Stimulated activated CD8-positive, alpha-beta memory T cell treated with anti-CD3 and anti-CD28 coated beads, Interleukin-4, amount 100 ng/mL, for 48 hours (primary cell): ENCODE data around the gene HOXB4.

Experiments
- DNase-seq: peaks from one replicate; pipeline ENCODE4 v3.0.0-alpha.2; 2020

Gene HOXB4

DNA sequence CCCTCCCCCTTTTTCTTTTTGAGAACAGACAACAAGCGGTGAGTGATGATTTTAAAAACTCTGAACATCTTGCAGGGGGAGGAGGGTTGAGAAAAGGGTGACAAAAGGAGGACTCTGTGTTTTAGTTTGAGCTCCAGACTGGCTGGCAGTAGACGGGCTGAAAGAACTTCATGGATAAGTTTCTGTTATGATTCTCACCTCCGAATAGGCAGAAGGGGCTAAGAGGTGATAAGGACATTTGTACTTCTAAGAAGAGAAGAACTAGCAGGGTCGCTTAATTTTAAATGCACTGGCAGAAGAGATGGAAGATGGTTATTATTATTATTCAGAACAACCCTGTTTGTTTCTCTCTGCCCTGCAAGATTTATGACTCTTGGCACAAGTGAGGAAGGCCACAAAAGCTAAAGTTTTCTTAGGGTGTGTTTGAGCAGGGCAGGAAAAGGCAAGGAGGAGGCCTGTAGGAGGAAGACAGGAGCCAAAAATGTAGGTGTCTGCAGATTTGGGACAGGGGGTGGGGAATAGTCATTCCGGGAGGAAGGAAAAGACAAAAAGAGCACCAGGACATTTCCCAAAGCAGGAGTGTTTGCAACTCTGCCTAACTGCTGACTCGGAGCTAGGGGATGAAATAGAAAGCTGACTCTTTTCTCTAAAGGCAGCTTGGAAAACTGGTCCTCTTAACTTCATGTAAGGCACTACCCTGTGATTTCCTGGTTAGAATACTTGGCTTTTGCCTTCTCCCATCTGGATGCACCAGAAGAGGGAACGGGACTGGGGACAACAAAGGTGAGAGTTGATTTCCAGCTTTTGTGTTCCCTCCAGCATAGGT lies 21.4 kb downstream of the HOXB4 start:
- DNase-seq = no peak

DNA sequence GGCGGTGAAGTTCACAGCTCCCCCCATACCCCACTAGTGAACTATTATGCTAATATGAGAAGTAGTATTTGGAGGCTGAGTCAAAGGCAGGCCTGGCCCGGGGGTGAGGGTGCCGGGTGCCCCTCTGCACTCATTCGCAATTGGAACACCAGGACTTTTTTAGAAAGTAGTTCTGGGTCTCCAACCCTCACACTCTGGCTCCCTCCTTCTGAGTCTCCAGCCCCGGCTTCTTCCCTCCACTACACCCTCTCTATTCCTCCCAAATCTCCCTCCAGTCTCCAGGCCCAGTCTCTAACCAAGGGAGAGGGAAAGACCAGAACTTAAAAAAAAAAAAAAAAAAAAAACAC lies 21.9 kb downstream of the HOXB4 start:
- DNase-seq = no peak

DNA sequence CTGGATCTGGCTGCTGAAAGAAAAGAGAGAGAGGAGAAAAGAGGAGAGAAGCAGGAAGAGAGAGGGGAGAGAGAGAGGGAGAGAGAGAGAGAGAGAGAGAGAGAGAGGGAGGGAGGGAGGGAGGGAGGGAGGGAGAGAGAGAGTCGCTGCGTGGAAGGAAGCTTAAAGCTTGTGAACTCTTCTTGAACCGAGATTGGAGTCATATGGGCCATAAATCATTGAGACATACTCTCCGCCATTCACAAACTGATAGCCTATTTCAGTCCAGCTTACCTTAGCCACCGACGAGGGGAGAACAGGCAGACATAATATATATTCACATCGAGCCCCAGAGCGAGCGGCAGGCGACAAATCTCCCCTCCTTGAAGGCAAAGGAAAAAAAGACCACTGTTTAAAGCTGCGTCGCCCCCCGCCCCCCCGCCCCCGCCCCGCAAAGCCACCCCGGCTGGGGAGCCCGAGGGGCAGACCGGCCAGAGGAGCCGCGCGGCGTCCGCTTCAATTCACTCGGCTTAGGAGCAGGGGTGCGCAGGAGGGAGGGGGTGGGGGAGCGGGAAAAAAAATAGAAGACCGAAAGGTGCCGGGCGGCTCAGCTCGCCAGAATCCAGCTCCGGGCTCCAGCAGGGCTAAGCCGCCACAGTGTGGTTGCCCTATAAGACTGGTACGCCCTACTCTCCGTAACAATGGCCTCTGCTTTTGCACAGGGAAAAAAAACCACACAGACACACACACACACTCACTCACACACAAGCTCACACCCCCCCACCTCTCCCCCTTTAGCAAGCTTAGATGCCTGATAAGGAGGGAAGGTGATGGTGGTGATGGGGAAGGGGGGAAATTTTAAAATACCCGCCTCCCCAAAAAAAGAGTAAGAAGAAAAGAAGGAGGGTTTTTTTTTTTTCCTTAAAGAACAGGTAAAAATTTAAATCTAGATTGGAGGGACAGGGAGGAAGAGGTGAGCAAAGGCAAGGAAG lies 22.6 kb downstream of the HOXB4 start:
- DNase-seq = no peak

DNA sequence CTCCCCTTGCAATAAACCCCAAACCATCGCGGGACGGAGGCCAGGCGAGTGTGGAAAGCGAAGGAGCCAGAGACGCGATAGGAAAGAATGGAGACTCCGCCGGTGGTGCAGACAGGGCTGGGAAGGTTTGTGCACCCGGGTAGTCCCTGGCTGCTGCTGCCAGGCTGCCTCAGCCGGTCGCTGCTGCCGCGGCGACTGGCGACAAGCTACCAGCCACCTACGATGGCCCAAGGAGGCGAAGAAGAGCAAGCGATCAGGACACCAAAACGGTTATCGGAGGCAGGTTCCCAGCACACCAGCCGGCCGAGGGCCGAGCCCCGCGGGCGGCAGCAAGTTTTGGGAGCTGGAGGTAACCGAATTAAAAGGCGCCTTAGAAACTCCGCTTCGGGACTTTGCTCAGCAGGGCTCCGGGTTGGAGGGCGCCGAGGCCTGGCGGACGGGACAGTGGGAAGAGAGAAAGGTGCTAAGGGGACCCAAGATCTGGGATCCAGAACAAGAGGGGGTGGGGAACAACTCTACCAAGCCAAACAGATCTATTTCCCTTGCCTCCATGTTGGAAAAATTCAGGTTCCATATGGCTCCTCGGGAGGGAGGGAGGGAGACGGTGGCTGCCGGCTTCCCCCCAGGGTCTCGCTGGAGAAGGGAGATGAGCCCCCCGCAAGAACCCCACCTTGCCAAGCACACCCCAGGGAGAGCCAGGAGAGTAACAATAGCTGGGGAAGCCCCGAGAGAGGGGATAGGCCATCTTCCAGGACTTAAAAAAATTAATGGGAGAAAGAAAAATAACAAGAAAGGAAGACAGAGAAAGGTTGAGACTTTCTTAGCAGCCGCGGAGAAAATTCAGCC lies 23.5 kb downstream of the HOXB4 start:
- DNase-seq = no peak

DNA sequence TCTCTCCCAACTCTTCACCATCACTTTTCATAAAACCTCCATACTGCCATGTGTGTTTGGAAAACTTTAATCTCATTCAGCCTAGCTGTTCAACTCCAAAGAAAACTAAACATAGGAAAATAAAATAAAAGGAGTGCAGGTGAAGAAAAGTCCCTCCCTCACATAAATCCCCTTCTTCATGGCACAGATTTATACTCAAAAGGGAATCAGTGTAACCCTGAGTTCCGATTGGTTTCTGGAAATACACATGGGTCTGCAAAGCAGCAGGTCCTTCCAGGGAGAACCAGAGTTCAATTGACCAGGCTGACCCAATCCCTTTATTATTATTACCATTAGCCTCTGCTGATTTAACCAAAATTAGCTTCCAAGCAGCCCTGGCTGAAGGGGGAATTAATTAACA lies 24.3 kb downstream of the HOXB4 start:
- DNase-seq = no peak

DNA sequence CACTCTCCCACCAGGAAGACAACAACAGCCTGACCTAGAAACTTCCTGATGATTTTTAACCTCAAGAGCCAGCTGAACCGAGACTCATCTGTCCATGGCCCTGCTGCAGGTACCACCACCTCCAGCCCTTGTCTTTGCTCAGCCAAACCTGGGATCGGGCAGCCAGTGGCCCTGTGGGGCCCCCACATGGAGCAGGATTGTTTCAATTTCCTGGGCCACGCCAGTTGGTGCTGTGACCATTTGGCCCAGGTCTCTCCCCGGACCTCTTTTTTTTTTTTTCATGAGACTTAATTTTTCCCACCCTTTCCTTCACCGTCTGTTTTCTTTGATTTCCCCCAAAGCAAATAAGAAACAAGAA lies 25.0 kb downstream of the HOXB4 start:
- DNase-seq = no peak

DNA sequence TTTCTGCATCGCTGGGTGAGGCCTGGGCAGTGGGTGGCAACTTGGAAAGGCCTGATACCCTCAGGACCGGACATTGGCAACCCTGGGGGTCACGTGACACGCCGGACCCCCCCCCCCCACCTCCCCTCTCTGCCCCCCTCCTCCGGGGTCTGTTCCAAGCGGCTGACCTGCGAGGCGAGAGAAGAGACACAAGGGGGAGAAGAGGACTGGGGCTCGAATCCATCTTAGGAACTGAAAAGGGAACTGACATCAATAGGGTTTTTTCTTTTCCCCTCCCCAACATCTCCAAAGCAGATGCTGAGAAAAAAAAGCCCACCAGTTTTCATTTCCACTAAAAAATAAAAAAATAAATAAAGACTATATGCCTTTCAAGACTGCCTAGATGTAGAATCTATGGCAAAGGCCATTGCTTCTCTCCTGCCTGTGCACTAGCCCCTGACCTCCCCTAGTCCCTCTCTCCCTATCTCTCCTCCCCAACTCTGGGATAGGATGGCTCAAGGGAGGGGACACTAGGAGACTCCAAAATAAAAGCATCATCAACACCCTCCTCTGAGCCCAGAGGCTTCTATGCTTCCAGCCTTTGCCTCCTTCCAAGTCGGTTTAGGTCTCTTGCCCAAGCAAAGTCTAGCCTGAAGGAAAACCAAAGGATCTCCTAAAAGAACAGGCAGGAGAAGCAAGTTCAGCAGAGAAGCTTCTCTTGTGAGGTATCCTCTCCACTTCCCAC lies 25.5 kb downstream of the HOXB4 start:
- DNase-seq = no peak

DNA sequence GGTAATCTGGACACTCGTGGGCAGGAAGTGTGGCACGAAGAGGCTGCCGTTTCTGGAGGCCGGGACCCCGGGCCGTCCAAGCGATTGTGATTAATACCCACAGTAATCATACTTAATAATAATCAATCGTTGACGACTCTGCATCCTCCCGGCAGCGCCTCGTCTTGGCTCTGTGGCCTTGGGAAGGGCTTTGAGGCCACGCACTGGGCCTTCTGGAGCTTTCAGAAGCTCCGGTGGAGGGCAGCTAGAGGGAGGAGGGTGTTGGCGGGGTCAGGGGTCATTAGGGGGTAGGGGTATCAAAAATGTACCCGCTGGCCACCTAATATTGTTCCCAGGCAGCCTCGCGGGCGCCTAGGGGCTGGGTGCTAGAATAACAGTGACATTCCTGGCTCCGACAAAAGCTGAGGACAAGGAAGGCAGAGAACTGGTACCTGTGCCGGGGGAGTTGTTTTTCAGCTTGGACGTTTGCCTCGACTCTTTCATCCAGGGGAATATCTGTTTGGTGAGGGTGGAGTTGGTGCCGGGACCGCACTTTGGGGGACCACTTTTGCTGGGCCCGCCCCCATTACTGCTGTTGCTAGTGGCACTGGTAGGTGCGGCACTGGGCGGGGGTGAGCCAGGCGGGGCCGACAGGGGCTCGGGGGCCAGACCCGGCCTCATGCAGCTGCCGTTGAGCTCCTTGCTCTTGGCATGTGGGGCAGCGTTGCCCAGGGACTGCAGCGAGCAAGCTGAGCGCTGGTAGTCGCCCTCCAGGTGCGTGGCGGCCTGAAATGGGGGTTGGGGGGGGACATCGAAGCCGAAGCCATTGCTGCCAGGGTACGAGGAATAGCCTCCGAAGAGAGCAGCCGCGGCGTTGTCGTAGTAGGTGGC lies 26.3 kb downstream of the HOXB4 start:
- DNase-seq = no peak

DNA sequence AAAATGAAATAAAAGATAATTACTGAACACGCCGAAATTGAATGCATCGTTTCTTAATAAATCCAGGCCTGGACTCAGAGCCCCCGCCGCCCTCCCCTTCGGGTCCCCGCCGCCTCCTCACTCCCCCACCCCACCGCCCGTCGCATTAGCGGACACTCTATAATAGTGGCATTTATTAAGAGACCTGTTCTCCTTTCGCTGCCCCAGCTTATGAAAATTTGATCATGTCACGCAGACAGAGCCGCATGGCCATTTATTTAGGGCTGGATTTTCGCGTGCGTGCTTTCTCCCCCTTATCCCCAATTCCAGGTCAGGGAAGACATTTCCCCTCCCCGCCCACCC lies 27.0 kb downstream of the HOXB4 start:
- DNase-seq = no peak

DNA sequence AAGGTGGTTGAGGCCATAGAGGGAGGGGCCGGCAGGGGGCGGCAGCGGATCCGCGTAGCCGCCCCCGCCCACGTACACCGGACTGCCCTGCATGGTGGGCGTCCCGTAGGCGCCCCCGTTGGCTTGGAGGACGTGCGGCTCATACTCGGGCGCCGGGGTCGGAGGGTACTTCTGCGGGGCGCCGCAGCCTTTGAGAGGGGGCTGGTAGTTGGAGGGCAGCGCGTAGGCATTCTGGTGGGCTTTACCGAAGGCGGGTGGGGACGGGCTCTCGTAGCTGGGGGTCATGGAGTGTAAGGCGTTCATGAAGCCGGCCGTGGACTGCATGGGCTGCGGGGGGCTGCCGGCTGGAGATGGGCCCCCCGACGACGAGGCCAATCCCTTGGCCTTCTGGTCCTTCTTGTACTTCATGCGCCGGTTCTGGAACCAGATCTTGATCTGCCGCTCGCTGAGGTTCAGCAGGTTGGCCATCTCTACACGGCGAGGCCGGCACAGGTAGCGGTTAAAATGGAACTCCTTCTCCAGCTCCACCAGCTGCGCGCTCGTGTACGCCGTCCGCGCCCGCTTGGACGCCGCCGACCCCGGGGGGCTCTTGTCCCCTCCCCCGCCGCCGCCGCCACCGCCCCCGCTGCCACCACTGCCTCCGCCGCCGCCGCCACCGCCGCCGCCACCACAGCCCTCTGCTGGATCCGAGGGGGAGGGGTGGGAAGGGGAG lies 27.5 kb downstream of the HOXB4 start:
- DNase-seq = no peak

DNA sequence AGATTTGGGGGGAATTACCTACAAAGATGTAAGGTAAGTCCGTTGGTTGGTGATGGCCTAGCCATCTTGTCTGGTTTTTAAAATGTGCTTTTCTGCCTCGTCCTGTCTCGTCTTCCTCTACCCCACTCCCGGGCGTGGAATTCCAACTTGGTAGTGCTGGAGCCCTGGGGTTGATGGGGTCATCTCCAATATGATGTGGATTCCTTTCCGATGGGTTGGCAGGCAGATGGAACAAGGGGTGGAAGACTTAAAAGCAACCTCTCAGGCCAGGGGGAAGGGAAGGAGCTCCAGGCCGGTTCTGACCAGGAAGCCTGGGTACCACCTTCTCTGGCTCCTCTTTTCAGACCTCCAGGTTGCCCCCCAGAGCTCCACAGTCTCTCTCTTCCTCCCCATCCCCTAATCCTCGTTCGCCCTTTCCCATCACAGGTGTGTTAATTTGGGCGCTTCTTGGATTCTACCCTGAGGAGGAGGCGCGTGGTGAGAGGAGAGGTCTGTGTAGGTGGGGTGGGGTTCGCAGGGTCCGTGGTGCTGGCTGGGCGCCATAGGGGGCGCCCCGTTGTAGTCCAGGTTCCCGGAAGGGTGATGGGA lies 28.1 kb downstream of the HOXB4 start:
- DNase-seq = no peak

DNA sequence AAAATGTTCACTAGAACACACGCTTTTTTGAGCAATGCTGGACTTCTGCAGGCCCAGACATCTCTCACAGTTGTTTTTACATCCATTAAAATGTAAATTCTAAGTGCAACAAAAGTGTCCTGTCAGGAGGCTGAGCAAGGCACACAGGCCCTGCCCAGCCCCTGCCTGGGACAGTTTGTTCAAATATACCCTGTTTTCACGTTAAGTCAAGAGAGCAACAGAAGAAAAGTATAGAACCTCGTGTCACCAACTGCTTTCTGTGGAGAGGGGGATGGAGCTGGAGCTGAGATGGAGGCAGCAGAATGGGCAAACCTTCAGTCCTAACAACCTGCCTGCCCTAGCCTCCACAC lies 28.9 kb downstream of the HOXB4 start:
- no peak for DNase-seq

DNA sequence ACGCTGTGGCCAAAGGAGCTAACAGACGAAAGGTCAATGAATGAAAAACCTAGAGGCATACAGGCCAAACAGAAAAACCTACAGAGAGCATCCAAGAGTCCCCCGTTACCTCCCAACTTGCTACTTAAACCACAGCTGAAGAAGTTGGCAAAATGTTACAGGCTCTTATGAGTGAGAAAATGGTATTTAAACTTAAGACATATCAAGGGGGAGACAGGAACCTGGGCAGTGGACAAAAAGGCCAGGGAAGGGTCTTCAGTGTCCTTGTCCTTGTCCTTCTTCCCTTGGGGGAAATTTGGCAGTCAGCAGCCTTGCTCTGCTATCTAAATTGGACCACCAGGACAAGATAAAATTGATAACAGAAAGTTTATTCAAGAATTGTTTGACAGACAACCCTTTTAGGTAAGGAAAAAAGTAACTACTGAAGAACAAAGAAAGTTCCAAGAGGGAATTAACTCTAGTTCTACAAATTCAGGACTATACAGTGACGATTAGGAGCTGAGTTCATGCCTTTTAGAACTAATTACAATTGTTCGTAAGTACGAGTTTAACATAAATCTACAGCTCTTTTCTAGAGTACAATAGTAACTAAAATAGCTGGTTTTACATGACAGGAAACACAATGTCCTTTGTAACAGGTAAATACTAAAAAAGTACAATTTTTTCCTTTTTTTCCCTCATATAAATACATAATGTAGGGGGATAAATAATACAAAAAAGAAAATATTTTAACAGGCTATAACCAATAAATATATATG lies 29.4 kb downstream of the HOXB4 start:
- DNase-seq = no peak

DNA sequence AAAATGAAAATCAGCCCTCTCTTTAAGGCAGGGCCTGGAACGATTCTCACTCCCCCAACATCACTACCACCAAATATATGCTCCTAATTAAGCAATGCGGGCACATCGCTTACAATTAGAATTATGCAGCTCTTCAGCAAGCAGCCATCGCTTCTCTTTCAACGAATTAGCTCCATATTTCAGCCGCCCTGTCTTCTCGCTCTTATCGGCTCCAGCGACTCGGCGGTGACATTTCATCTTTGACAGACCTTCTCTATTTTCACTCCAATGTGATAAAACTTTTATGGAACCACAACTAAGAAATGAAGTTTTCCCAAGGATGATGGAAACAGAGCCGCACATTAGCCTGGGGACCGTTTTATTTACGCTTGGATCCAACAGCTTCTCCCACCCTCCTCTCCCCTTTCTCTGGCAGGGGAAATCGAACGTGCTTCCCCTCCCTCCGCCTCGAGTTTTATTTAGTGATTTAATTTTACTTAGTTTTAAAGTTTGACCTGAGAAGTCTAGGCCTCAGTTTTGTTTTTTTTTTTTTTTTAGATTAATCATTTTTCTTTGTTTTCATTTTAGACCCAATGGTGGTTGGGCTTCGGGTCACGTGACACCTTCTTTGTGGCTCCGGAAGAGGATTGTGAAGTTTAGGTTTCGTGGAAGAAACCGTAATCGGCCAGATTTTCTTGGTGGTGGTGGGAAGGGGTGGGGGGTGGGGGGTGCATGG lies 30.2 kb downstream of the HOXB4 start:
- DNase-seq = no peak

DNA sequence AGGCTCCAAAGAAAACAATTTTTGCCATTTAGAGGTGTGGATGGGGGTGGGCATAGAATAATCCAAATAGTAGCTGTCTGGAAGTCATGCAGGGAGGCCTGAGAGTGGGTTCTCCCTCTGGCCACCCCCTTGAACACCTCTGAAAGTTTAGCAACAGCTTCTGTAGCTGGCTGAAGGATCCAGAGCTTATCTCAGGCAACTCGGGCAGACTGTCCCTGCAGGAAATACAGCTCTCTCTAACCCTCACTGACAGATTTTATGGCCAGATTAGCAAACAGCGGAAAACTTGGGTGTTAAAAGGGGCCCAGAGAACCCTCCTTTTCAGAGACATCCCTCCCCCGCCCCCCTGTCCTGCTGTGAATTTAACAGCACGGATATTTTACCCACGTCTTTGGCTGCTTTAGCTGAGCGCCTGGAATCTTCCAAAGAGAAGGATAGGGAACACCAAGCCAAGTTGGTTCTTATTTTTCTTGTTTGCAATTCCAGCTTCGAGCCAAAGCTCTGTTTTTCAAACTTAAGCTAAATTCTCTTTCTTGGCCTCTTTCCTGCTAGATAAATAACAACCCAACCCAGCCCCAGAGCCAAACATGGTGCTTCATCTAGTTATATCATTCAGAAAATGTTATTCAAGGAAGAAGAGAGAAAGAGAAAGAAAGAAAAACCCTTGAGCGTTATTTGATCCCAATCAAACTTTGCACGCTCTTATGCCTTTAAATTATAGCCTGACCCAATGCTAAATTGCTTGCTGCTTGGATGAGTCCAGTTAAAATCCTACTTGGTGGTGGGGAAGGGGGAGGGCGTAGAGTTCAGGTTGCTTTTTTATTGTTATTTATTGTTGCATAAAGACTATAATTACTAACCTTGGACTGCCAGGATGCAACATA lies 31.0 kb downstream of the HOXB4 start:
- no peak for DNase-seq

DNA sequence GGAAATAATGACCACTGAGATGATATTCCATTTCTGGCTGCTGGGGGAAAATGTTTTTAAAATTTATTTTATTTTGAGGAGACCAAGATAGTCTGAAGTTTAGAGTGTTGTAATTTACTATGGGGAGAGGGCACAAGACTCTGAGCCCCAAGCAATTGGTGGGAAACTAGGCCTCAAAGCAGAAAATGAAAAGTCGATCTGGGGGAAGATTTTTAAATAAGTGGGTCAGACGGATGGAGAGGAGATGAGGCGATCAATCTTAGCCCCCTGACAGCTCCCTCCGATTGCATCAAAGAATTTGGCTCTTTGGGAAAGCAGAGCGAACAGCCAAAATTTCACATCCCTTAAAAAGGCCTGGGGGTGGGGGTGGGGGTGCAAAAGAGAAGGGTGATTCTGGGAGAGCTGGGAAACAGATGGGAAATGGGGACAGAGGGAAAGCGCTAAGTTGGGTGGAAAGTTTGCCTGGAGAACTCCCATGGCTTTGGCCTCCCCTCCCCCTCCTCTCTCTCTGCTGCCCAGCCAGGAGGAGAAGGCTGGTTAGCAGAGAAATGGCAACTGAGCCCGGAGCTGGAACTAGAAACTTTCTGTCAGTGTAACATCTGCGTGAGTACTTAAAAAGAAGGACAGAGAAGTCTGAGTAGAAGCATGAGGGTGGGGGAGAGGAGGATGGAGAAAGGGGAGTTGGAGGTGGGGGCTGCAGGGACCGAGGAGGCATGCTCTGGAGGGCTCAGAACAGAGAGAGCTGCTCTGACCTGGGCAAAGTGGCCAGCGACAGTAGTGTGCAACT lies 31.8 kb downstream of the HOXB4 start:
- DNase-seq = no peak

DNA sequence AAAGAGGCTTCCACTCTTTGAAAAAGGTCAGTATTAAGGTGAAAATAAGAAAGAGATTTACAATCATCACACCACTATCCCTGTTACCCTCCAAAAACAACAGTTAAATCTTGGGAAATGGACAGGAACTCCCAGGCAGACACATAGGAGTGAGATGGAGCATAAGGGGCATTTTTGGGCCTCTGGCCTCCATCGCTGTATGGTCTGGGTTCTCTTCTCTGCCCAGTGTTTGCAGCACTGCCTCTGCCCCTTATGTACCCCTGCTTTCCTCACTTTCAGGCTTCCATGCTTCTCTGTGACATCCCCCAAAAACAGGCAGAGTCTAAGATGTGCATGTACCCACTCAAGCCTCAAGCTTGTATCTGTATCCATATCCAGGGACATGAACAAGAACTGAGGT lies 32.6 kb downstream of the HOXB4 start:
- DNase-seq = no peak
